T-helper 2 cell treated with Interferon-gamma antibody and Interleukin-4, amounts not matched to agents 5 μg/mL and 100 μg/mL, for 36 hours (primary cell): ENCODE data around the gene PXDC1.

Experiments used
- DNase-seq: peaks from one replicate; pipeline ENCODE4 v3.0.0; 2021; ENCODE audit warnings: low spot score
- H3K27ac Mint-ChIP-seq: one replicate; pipeline ENCODE4 v1.8.0; 2021; ENCODE audit warnings: mild to moderate bottlenecking, mixed read lengths
- H3K27me3 Mint-ChIP-seq: one replicate; pipeline ENCODE4 v1.8.0; 2021; ENCODE audit warnings: low read depth, mixed read lengths
- H3K36me3 Mint-ChIP-seq: one replicate; pipeline ENCODE4 v1.8.0; 2021; ENCODE audit warnings: low read depth, mixed read lengths
- H3K4me1 Mint-ChIP-seq: one replicate; pipeline ENCODE4 v1.8.0; 2021; ENCODE audit warnings: low read depth, mixed read lengths
- H3K4me3 Mint-ChIP-seq: one replicate; pipeline ENCODE4 v1.8.0; 2022; ENCODE audit warnings: mild to moderate bottlenecking, moderate library complexity, mixed read lengths
- H3K9me3 Mint-ChIP-seq: one replicate; pipeline ENCODE4 v1.8.0; 2021; ENCODE audit warnings: mixed read lengths

Gene PXDC1

DNA sequence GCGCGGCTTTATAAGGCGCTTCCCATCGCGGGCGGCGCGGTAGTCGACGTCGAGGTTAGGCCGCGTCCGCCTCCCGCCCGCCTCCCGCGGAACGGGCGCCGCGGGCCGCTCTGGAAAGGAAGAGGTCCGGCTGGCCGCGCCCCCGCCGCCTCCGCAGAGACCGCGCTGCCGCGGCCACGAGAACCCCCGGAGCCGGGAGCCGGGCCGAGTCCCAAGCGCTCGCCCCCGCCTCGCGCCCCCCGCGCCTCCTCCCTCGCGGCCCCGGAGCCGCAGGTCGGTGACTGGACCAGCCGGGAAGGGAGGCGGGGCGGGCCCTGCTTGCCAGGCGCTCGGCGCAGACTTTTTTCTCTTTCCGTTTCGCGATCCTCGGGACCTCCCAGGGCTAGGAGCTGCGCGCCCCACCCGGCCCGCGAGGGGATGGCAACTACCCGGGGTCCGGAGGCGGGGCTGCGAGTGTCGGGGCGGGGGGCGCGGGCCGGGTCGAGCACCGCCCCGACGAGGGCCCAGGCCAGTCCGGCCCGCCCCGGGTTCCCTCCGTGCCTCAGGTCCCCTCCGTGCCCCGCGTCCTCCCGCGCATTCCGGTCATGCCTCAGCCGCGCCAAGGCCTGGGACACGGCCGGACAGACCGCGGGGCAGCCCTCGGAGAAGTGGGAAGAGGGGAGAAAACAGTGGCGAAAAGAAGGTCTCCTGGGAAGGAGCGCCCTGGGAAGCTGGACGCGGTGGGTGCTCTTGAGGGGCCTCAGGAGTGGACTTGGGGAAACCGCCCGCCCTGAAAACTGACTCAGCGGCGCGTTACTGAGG, 417 bp upstream of the PXDC1 start:
- Mint-ChIP-seq H3K27ac (no peak overlapping the region), H3K9me3 (no peaks in the 10 kb centered on the region), H3K27me3 (peaks cover 52% of the 10 kb centered on the region), H3K4me3 (peak overlapping the region; percentile 12), H3K4me1 (peaks cover 3% of the 10 kb centered on the region), H3K36me3 (no peaks in the 10 kb centered on the region)
- peak; percentile 74 for DNase-seq

GRCh38 chr6:3750317-3751076, 1.0 kb downstream of the PXDC1 start:
- H3K27me3 Mint-ChIP-seq = peaks cover 48% of the 10 kb centered on the region
- H3K27ac Mint-ChIP-seq = no peak overlapping the region
- DNase-seq = peak; percentile 16
- H3K36me3 Mint-ChIP-seq = no peaks in the 10 kb centered on the region
- H3K9me3 Mint-ChIP-seq = no peaks in the 10 kb centered on the region
- H3K4me3 Mint-ChIP-seq = peak overlapping the region; percentile 47
- peaks cover 3% of the 10 kb centered on the region for H3K4me1 Mint-ChIP-seq

DNA sequence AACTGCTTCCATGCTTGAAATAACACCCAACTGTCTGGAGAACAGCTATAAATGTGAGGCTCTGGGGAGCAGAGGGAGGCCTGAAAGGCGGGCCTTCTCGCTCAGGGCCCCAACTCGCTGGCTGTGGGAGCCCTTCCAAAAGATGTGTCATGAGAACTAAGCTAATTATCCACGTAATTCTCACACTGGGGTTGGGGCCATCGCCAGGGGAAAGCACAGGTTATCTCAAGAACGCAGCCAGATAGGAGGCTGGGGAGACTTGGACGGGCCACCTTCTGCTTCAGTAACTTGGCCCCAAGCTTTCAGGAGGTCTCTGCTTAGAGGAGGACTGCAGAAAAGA, 1.6 kb downstream of the PXDC1 start:
- Mint-ChIP-seq H3K27ac (no peak overlapping the region), H3K27me3 (peaks cover 46% of the 10 kb centered on the region), H3K4me1 (peaks cover 3% of the 10 kb centered on the region), H3K36me3 (no peaks in the 10 kb centered on the region), H3K9me3 (no peaks in the 10 kb centered on the region), H3K4me3 (peak overlapping the region; percentile 47)
- no peak for DNase-seq

- Mint-ChIP-seq H3K4me3 (peak overlapping the region; percentile 20), H3K27me3 (peaks cover 40% of the 10 kb centered on the region), H3K27ac (no peak overlapping the region), H3K9me3 (no peaks in the 10 kb centered on the region), H3K36me3 (no peaks in the 10 kb centered on the region), H3K4me1 (peaks cover 3% of the 10 kb centered on the region)
- no peak for DNase-seq
Observed at GRCh38 chr6:3749067-3749841, 2.3 kb downstream of the PXDC1 start.

GRCh38 chr6:3748208-3749066, 3.1 kb downstream of the PXDC1 start:
- Mint-ChIP-seq H3K27me3 (peaks cover 33% of the 10 kb centered on the region), H3K4me1 (peaks cover 3% of the 10 kb centered on the region), H3K27ac (no peak overlapping the region)

GRCh38 chr6:3747100-3747737, 4.3 kb downstream of the PXDC1 start:
- Mint-ChIP-seq H3K27me3 (peaks cover 26% of the 10 kb centered on the region), H3K9me3 (no peaks in the 10 kb centered on the region), H3K27ac (no peak overlapping the region), H3K4me1 (peaks cover 9% of the 10 kb centered on the region), H3K4me3 (no peak overlapping the region), H3K36me3 (no peaks in the 10 kb centered on the region)
- DNase-seq = no peak

More at GRCh38 chr6:3748208-3749066, 3.1 kb downstream of the PXDC1 start:
- Mint-ChIP-seq H3K36me3 (no peaks in the 10 kb centered on the region), H3K4me3 (no peak overlapping the region), H3K9me3 (no peaks in the 10 kb centered on the region)
- DNase-seq = peak; percentile 27

- no peak for DNase-seq
- Mint-ChIP-seq H3K27ac (no peak overlapping the region), H3K27me3 (peaks cover 31% of the 10 kb centered on the region), H3K4me1 (peaks cover 12% of the 10 kb centered on the region), H3K36me3 (no peaks in the 10 kb centered on the region), H3K9me3 (no peaks in the 10 kb centered on the region), H3K4me3 (no peak overlapping the region)
Observed at GRCh38 chr6:3746696-3747095, 4.8 kb downstream of the PXDC1 start.

DNA sequence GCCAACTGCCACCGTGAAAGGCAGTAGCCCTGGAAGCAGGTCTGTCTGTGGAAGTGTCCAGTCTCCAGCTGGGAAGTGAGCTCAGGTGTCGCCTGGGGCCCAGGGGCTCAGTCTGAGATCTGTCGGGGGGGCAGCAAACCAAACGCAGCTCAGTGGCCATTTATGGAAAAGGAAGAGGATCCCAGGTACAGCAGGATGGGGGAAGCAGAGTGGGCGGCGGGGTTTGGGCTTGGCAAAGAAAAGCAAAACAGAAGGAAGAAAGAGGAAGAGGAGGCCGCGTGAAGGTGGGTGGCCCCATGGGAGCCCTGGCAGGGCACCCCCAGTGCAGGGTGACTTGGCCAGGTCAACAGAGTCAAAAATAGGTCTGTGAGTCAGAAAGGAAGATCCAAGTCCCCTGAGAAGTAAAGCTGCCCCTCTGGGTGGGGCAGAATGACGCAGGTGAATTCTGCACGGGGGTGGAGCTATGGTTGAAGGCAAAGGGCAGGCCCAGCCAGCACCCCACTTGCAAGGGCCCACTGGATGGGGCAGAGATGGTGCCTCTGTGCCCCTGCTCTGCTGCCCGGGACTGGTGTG, 5.3 kb downstream of the PXDC1 start:
- H3K9me3 Mint-ChIP-seq = no peaks in the 10 kb centered on the region
- H3K27ac Mint-ChIP-seq = no peak overlapping the region
- H3K27me3 Mint-ChIP-seq = peaks cover 34% of the 10 kb centered on the region
- H3K4me3 Mint-ChIP-seq = no peak overlapping the region
- H3K4me1 Mint-ChIP-seq = peaks cover 12% of the 10 kb centered on the region
- H3K36me3 Mint-ChIP-seq = no peaks in the 10 kb centered on the region
- no peak for DNase-seq

DNA sequence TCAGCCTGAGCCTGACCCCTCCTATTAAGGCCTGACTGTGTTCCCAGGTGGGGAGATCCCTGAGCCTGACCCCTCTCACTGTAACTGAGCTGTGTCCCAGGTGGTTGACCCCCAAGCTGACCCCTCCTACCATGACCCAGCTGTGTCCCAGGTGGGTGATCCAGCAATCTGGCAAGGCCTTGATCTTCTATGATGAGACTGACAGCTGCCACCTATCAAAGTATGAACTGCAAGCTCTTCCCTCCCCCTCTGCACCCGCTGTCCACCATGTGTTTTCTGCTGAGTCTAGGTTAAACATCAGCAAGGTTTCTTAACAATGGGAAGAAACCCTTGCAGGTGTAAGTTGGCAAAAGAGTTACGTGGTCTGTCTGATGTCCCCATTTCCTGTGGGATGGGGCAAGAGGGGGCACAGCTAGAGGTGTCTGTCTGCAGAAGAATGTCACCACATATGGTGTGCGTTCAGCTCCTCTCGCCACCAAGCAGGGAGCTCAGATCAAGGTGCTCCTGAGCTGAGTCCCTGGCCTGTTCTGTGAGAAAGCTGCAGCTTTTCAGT, 5.9 kb downstream of the PXDC1 start:
- H3K27ac Mint-ChIP-seq = no peak overlapping the region
- no peaks in the 10 kb centered on the region for H3K9me3 Mint-ChIP-seq
- DNase-seq = no peak
- H3K36me3 Mint-ChIP-seq = no peaks in the 10 kb centered on the region
- no peak overlapping the region for H3K4me3 Mint-ChIP-seq
- H3K4me1 Mint-ChIP-seq = peaks cover 12% of the 10 kb centered on the region
- H3K27me3 Mint-ChIP-seq = peaks cover 34% of the 10 kb centered on the region

GRCh38 chr6:3744901-3745470, 6.5 kb downstream of the PXDC1 start:
- Mint-ChIP-seq H3K9me3 (no peaks in the 10 kb centered on the region), H3K27me3 (peaks cover 29% of the 10 kb centered on the region), H3K4me3 (no peak overlapping the region), H3K27ac (no peak overlapping the region), H3K4me1 (peaks cover 12% of the 10 kb centered on the region), H3K36me3 (no peaks in the 10 kb centered on the region)
- DNase-seq = no peak

DNA sequence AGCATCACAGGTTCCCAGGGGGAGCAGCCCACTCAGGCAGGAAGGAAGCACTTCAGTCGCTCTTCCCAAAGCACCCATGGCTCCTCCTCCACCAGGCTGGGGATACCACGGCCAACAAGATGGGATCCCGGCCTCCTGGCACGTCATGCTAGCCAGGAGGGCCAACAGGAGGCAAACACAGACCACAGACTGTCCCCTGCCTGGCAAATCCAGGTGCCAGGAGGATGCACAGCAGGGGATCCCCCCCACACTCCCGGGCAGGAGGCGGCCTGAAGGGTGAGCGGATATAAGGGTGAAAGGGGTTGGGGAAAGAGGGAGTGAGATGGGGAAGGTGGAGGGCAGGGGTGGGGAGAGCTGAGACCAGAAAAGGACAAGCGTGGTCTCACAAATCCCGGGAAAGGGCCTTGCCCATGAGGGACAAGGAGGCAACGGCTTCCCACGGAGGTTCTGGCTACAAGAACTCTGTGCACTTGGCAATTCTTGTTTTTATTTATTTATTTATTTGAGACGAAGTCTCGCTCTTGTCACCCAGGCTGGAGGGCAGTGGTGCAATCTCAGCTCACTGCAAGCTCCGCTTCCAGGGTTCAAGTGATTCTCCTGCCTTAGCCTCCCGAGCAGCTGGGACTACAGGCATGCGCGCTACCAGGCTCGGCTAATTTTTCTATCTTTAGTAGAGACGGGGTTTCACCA, 7.2 kb downstream of the PXDC1 start:
- H3K27me3 Mint-ChIP-seq = peaks cover 23% of the 10 kb centered on the region
- H3K9me3 Mint-ChIP-seq = no peaks in the 10 kb centered on the region
- peak overlapping the region; percentile 39 for H3K27ac Mint-ChIP-seq
- H3K4me3 Mint-ChIP-seq = no peak overlapping the region
- H3K4me1 Mint-ChIP-seq = peaks cover 12% of the 10 kb centered on the region
- no peaks in the 10 kb centered on the region for H3K36me3 Mint-ChIP-seq
- no peak for DNase-seq

DNA sequence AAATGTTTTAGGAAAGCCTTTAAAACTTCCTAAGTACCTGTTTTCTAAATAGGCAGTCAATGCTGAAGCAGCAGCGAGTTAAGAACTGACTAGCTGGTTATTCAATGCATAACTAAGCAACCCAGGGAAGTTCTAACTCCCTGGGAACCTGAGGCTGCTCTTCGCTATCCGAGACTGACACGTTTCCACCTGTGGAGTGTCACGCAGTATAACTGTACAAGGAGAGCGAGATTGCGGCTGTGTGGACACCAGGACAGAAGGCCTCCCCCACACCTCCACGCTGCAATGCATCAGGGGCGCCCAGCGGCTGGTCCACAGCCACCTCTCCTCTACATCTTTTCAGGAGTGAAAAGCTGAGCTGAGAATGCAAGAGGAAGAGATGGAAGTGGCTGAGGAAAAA, 8.0 kb downstream of the PXDC1 start:
- Mint-ChIP-seq H3K4me1 (peaks cover 12% of the 10 kb centered on the region), H3K4me3 (no peak overlapping the region), H3K27ac (no peak overlapping the region), H3K36me3 (no peaks in the 10 kb centered on the region), H3K27me3 (peaks cover 16% of the 10 kb centered on the region), H3K9me3 (no peaks in the 10 kb centered on the region)
- no peak for DNase-seq
